HepG2 (cell line): Measurements from ENCODE around the gene CTSZ. TPM values are rescaled to one million over a fixed set of nuclear protein-coding genes. Genes with fewer than 3 reads are reported as not detected.

Experiments
- AGO2 ChIP-seq: fragments of 200-400 bp; formaldehyde crosslinking; optimal IDR thresholded peaks from 2 replicates; pipeline ENCODE3; 2017; ENCODE audit warnings: mild to moderate bottlenecking, low read depth, low read length, moderate library complexity
- ETV5 ChIP-seq: IDR thresholded peaks from 2 replicates; pipeline ENCODE4 v1.6.1; 2018; ENCODE audit warnings: missing biosample characterization, missing genetic modification reagents, inconsistent platforms, borderline replicate concordance
- HIVEP1 ChIP-seq: sonication (generic); formaldehyde crosslinking; IDR thresholded peaks from 2 replicates; pipeline ENCODE4 v1.4.0; 2020; ENCODE audit warnings: mild to moderate bottlenecking, missing genetic modification reagents
- HNRNPUL1 ChIP-seq: fragments of 200-400 bp; formaldehyde crosslinking; IDR thresholded peaks from 2 replicates; pipeline ENCODE4 v1.6.1; 2017; ENCODE audit warnings: low read depth, mild to moderate bottlenecking, low read length, moderate library complexity
- MLLT10 ChIP-seq: sonication (generic); formaldehyde crosslinking; IDR thresholded peaks from 2 replicates; pipeline ENCODE4 v1.4.0; 2020; ENCODE audit warnings: missing genetic modification reagents
- POLR2A ChIP-seq, 2 experiments: IDR thresholded peaks; 2 replicates each; pipeline ENCODE4 v1.6.1; 2011; ENCODE audit warnings: low read depth in 2 of 2, low read length in 2 of 2, mild to moderate bottlenecking in 1 of 2, moderate library complexity in 1 of 2; ENCODE audit not compliant: insufficient read depth in 1 of 2
- RBFOX2 ChIP-seq: fragments of 200-400 bp; formaldehyde crosslinking; IDR thresholded peaks from 2 replicates; pipeline ENCODE4 v1.6.1; 2017; ENCODE audit warnings: low read depth, mild to moderate bottlenecking, low read length
- ZFP41 ChIP-seq: sonication (generic); formaldehyde crosslinking; IDR thresholded peaks from 2 replicates; pipeline ENCODE4 v1.4.0; 2020; ENCODE audit warnings: mild to moderate bottlenecking, missing genetic modification reagents, borderline replicate concordance
- ZNF619 ChIP-seq: sonication (generic); formaldehyde crosslinking; IDR thresholded peaks from 2 replicates; pipeline ENCODE4 v1.4.0; 2020; ENCODE audit warnings: mild to moderate bottlenecking, missing genetic modification reagents
- polyA plus RNA-seq, 8 experiments: library from polyadenylated mRNA; depleted of rRNA in 3 of 8; stranded (reverse) in 7 of 8; unstranded in 1 of 8; fragments of >200 nt; fragmentation: Illumina TruSeq in 4 of 8; extraction: Trizol in 4 of 8; gene quantifications; 2 replicates each; pipeline versions ENCODE4 v1.2.1 to v1.2.3, GENCODE V29; 2011 to 2016; ENCODE audit warnings: low read depth in 4 of 8, missing spikeins in 1 of 8, mixed read lengths in 1 of 8; ENCODE audit not compliant: insufficient read depth in 1 of 8
- total RNA-seq, 5 experiments: library from RNA; depleted of rRNA; stranded (reverse); fragments of >200 nt; fragmentation: Illumina TruSeq; extraction: Trizol; gene quantifications; 2 replicates each; pipeline ENCODE4 v1.2.3, GENCODE V29; 2016; ENCODE audit warnings: low read depth in 1 of 5
- TF ChIP-seq, protein P1 (sequence below): sonication (generic); formaldehyde crosslinking; IDR thresholded peaks from 2 replicates; pipeline ENCODE4 v1.4.0; 2020; ENCODE audit warnings: mild to moderate bottlenecking, missing genetic modification reagents
- TF ChIP-seq, protein P2 (sequence below): sonication (generic); formaldehyde crosslinking; IDR thresholded peaks from 2 replicates; pipeline ENCODE4 v1.5.0; 2020; ENCODE audit warnings: mild to moderate bottlenecking, missing genetic modification reagents
- TF ChIP-seq, protein P3 (sequence below): sonication (generic); formaldehyde crosslinking; IDR thresholded peaks from 2 replicates; pipeline ENCODE4 v1.5.0; 2020; ENCODE audit warnings: missing genetic modification reagents, mild to moderate bottlenecking, borderline replicate concordance

The CTSZ gene
- total and polyA plus RNA-seq, 2 of the 13 experiments (the other 11 are each of a cell fraction or from before 2014, with no cell fraction given): 0.33 TPM; not detected in 1

DNA sequence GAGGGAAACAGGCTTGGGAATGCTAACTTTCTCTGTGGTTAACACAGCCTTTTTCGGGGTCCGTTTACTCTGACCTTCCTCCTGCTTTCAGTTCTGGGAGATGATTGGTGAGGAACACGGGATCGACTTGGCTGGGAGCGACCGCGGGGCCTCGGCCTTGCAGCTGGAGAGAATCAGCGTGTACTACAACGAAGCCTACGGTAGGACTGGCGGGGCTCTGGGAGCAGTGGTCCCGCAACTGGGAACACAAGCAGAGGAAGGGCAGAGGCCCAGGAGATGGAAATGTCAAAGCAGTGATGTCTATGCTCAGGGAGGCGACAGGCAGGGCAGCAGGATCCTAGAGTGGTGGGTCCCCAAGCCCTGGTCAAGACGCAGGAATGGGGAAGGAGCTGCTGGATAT lies 15.7 kb upstream of the CTSZ start (continued):
- 0 out of 2 replicates have a peak, but pooled peaks have one; percentile 15 for TF ChIP-seq RBFOX2
- TF ChIP-seq, protein P1, sequence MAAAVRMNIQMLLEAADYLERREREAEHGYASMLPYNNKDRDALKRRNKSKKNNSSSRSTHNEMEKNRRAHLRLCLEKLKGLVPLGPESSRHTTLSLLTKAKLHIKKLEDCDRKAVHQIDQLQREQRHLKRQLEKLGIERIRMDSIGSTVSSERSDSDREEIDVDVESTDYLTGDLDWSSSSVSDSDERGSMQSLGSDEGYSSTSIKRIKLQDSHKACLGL (CRISPR knock-in tag): no peak
- TF ChIP-seq ETV5: no peak
- TF ChIP-seq AGO2: peak; percentile 64
- TF ChIP-seq, protein P2, sequence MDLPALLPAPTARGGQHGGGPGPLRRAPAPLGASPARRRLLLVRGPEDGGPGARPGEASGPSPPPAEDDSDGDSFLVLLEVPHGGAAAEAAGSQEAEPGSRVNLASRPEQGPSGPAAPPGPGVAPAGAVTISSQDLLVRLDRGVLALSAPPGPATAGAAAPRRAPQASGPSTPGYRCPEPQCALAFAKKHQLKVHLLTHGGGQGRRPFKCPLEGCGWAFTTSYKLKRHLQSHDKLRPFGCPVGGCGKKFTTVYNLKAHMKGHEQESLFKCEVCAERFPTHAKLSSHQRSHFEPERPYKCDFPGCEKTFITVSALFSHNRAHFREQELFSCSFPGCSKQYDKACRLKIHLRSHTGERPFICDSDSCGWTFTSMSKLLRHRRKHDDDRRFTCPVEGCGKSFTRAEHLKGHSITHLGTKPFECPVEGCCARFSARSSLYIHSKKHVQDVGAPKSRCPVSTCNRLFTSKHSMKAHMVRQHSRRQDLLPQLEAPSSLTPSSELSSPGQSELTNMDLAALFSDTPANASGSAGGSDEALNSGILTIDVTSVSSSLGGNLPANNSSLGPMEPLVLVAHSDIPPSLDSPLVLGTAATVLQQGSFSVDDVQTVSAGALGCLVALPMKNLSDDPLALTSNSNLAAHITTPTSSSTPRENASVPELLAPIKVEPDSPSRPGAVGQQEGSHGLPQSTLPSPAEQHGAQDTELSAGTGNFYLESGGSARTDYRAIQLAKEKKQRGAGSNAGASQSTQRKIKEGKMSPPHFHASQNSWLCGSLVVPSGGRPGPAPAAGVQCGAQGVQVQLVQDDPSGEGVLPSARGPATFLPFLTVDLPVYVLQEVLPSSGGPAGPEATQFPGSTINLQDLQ: no peak
- TF ChIP-seq MLLT10 (CRISPR knock-in tag): no peak
- TF ChIP-seq, protein P3, sequence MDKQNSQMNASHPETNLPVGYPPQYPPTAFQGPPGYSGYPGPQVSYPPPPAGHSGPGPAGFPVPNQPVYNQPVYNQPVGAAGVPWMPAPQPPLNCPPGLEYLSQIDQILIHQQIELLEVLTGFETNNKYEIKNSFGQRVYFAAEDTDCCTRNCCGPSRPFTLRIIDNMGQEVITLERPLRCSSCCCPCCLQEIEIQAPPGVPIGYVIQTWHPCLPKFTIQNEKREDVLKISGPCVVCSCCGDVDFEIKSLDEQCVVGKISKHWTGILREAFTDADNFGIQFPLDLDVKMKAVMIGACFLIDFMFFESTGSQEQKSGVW (CRISPR knock-in tag): no peak
- no peak for TF ChIP-seq HIVEP1 (CRISPR knock-in tag)
- no peak for TF ChIP-seq ZFP41 (CRISPR knock-in tag)
- TF ChIP-seq HNRNPUL1: no peak
- no peak for TF ChIP-seq ZNF619 (CRISPR knock-in tag)
- TF ChIP-seq POLR2A (IDR thresholded peaks at IDR 0.05; ENCODE audit: insufficient read depth in 1 of 2, low read depth in 2 of 2, low read length in 2 of 2): peak in 1 of 2 experiments; percentile 42; a peak in 1 of 4 replicates
